ENCODE data around the gene AMT.

- TF ChIP-seq, protein P1, sequence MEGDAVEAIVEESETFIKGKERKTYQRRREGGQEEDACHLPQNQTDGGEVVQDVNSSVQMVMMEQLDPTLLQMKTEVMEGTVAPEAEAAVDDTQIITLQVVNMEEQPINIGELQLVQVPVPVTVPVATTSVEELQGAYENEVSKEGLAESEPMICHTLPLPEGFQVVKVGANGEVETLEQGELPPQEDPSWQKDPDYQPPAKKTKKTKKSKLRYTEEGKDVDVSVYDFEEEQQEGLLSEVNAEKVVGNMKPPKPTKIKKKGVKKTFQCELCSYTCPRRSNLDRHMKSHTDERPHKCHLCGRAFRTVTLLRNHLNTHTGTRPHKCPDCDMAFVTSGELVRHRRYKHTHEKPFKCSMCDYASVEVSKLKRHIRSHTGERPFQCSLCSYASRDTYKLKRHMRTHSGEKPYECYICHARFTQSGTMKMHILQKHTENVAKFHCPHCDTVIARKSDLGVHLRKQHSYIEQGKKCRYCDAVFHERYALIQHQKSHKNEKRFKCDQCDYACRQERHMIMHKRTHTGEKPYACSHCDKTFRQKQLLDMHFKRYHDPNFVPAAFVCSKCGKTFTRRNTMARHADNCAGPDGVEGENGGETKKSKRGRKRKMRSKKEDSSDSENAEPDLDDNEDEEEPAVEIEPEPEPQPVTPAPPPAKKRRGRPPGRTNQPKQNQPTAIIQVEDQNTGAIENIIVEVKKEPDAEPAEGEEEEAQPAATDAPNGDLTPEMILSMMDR (IDR thresholded peaks at IDR 0.05): no peak
- TF ChIP-seq POLR2A (IDR thresholded peaks at IDR 0.05): no peak
Measured at GRCh38 chr3:49370585-49371290, 51.5 kb downstream of the AMT start.
